IPS DF 4.7 (cell line): Measurements from ENCODE around the gene JPT1.
"Not testable (repeated sequence)": the region's sequence is repeated elsewhere in the genome, so short reads cannot be mapped to it uniquely, and the experiment has no call there.

Source experiments
- DNase-seq: peaks from one replicate; pipeline ENCODE4 v3.0.0-alpha.2; 2013; ENCODE audit warnings: low spot score; ENCODE audit errors: extremely low read depth

The JPT1 gene

DNA sequence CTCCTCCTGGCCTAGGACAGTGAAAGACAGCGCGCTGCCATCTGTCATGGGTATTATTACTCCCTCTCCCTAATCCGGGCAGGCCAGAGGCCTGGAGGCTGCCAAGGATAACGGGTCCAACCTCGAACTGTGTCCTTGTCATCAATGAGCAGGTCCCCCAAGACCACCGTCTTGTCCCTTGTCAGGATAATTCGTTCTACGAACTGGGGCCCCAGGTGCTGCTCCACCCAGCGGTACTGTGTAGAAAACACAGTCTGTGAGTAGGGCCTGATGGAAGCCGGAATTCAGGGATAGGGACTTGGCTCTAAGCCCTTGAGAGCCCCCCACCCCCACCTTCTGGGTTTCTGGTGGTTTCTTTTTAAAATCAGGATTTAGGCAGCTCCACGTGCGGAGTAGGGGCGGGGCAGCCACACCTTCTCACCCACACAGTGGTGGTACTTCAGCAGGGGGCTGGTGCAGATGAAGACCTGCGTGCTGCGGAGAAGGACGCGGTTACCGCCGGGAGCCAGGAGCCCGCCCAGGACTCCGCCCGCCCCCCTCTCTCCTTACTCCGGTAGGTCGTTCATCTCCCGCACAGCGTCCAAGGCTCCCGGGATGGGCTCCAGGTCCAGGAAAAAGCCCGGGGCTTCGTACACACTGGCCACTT is 23.6 kb downstream of the JPT1 start:
- DNase-seq, result no peak

DNA sequence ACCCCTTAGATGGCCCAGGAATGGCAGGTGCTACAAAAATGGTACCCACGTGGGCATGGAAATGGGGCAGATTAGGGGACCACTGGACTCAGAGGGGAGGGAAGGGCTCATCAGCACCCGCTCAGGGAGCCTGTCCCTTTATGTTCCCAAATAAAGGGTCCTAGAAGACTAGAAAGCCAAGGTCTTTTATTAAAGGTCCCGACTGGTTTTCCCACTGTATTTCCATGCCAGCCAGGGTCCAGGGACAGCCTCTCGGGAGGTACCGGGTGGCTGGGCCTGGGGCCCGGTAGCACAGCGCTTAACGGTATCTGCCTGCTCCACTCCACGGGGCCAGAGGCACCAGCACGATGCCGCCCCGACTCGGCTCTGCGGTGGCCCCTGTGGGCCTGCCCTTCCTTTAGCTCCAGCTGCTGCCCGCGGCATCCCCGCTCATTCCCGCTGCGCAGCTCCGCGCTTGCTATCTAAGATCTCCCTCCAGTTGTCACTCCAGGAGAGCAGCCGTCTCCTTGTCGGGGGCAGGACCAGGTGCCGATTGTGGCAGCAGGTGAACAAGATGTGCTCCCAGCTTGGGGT is 24.2 kb downstream of the JPT1 start:
- DNase-seq, result no peak

DNA sequence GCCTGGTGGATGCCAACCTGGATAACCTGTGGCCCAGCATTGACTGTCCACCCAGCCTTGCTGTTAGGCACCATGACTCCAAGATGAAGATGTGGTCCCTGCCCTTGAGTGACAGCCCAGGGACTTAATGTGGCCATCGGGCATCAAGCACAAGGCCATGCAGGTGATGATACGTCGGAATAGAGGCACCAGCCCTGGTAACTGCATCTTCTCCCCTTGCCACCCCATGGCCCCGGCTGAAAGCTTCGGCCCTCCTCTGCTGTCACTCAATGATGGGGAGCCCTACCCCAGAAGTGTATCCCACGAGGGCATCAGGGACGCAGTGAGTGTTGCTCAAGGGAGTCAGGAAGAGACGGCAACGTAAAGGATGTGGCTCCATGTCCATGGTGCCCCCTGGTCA is 24.7 kb downstream of the JPT1 start:
- DNase-seq, result no peak

DNA sequence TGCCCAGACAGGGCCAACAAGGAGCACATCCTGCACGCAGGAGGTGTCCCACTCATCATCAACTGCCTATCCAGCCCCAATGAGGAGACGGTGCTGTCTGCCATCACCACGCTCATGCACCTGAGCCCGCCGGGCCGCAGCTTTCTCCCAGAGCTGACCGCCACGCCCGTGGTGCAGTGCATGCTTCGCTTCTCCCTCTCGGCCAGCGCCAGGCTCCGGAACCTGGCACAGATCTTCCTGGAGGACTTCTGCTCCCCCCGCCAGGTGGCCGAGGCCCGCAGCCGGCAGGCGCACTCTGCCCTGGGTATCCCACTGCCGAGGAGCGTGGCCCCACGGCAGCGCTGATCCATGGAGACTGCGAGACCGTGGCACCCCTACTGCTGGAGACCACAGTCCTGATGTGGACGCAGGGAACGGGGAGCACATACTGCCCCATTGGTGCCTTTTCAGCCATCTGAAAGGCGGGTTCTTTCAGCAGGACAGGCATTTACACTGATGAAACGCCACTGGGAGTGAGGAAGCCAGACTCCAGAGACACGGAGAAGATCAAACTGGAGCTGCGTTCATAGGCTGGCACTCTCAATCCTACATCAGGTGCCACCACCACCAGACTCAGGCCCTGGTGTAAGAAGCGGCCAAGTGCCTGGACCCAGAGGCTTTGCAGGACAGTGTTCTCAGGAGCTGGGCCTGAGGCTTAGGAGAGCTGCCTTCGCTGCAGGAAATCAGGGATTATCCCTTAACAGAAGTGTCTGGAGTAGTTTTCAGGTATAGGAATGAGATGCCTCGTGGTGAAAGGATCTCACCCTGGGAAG is 25.4 kb downstream of the JPT1 start:
- DNase-seq, result no peak

DNA sequence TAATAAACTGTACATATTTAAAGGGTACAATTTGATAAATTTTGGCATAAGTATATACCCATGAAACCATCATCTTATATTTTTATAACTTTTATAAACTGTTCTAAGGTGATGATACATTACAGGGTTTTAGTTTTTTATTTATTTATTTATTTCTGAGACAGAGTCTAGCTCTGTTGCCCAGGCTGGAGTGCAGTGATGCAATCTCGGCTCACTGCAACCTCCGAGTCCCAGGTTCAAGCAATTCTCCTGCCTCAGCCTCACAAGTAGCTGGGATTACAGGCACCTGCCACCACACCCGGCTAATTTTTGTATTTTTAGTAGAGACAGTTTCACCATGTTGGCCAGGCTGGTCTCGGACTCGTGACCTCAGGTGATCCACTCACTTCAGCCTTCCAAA is 26.4 kb downstream of the JPT1 start:
- not testable (repeated sequence) for DNase-seq

DNA sequence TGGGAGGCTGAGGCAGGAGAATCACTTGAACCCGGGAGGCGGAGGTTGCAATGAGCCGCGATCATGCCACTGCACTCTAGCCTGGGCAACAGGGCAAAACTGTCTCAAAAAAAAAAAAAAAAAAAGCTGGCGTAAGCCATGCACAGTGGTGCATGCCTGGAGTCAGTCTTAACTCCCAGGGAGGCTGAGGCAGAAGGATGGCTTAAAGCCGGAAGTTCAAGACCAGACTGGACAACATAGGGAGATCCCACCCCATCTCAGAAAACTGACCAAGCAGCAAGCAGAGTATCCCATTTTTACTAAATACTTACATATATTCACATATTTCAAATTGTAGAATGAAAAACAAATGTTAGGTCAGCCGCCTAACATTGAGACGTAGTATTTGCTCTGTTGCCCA is 27.4 kb downstream of the JPT1 start:
- DNase-seq, result no peak

DNA sequence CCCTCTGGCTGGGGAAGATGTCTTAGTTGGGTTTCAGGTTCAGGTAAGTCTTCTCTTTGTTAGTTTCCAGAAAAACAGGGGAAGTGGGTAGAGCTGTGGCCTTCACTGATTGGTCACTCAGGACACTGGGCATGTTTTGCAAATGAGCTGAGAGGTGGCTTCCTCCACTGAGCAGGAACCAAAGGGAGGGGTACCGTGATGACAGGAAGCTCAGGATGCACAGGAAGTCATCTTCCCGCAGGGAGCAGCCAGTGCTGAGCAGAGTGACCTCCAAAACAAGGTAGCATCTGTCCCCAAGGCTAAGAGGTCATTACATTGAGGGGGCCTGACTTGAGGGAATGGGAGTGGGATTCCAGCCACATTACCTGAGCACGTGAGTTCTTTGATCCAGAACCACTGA is 28.3 kb downstream of the JPT1 start:
- DNase-seq, result no peak

DNA sequence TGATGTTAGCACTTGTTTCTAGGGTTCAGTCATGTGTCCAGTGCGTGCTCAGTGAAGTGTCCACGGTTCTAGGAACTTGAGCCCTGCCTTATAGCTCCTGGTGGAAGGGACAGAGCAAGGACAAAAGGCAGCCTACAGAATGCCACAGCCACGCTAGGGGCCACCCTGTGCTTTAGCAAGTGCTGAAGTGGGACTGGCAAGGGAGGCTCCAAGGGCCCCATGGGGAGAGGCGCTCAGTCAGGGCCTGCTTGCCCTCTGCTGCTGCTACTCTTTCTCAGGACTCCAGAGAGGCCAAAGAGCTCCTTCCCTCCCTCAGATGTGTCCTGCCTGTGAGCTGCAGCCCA is 29.5 kb downstream of the JPT1 start:
- DNase-seq, result no peak

DNA sequence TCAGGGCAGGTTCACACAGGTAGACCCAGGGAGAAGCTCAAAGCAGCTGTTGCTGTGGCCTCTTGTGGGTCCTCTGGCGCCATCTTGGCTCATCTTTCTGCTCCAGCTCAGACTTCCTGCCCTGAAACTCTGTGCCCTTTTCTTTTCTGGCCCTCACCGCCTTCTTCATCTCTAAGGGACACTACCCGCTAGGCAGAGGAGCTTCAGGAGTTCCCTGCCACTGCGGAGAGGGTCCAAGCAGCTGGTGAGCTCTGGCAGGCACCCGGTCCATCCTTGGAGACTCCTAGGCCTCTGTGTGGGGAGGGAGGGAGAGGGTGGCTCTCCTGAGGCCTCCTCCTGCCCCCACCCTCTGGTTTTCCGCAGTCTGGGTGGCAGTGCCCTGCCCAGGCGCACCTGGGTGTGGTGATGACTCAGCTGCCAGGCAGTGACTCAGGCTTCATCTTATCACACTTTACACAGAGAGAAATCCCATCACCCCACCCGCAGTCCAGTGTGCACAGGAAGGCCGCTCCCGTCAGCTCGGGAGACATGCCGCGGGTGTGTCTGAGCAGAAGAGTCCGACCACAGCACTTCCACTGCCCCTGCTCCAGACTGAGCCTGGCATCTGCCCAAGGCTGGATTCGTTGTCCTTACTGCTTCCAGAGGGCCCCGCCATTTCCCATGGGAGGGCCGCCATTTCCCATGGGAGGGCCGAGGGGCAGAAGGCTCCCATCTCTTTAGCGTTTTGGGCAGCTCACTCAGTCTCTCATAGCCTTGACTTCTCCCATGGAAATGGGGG is 30.1 kb downstream of the JPT1 start:
- no peak for DNase-seq

DNA sequence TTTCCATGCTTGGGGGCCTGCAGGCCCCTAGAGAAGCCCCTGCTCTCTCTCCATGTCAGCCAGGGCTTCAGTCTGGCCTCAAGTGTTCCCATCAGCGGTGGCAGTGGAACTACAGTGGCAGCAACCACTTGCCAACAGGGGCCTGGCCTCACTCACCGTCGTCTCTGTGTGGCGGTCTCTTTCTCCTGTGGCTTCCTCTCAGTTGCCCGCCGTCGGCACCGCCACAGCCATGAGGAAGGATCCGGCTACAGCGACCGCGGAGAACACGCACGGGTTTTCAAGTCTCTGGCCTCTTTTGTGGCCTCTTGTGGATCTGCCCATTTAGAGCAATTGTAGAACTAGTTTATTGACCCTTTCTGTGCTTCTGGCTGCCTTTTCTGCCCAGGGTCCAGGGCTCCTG is 36.0 kb downstream of the JPT1 start:
- DNase-seq, result no peak

DNA sequence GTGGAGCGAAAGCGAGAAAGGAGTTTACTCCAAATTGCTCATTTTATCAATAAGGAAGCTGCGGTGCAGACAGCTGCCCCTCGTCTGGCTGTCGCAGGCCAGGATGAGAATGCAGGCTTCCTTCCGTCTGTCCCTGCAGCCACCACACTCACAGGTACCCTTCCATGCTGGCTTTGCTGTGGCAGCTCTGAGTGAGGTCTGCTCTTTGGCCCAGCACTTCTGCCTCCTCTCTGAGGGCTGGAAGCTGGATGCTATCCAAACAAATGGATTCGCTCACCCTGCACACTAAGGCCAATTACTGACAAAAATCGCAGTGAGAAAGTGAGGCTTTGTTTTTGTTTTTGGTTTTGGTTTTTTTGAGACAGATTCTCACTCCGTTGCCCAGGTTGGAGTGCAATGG is 37.6 kb downstream of the JPT1 start:
- DNase-seq, result no peak

DNA sequence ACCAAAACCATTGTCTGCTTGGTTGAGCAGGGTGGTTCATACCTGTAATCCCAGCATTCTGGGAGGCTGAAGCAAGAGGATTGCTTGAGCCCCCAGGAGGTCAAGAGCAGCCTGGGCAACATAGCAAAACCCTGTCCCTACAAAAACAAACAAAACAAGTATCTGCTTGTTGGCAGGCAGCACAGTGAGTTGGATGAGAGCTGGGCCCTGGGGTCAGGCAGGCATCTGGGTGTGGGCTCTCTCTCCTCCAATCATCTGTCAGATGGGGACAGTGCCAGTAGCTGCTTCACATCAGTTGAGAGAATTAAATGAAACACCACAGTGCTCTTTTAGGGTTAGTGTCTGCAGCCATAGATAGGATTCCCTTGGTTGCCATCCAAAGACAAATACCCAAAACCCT is 38.8 kb downstream of the JPT1 start:
- DNase-seq, result no peak

DNA sequence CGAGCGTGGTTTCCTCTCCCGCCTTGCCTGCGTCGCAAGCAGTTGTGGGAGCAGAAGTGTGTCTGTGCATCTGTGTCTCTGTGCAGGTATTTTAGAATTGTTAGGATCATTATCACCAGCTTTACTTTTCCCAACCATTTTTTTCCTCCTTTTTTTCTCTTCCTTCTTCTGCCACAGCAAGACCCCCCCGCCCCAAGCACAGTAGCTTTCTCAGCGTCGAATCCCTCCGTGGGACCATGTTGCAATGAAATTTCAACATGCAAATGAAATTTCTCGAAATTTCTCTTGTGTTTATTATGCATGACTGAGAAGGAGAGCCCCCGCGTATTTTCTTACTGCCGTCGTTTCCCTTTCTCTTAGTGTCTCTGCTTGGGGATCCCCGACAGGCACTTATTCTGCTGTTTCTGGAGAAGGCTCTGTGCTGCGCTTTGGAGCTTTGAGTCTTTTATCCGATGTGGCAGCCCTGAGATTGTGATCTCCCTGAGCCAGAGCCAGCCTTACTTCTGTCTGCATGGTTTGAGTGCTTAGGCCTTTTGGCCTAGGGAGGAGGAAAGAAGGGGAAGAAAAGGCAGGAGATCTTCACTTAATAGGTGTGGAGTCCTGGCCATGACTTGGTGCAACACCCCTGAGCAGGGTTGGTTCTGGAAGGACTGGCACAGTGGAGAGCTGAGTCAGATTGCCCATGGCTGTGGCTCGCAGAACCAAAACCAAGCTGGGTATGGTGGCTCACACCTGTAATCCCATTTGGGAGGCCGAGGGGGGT is 39.6 kb downstream of the JPT1 start:
- DNase-seq, result no peak

DNA sequence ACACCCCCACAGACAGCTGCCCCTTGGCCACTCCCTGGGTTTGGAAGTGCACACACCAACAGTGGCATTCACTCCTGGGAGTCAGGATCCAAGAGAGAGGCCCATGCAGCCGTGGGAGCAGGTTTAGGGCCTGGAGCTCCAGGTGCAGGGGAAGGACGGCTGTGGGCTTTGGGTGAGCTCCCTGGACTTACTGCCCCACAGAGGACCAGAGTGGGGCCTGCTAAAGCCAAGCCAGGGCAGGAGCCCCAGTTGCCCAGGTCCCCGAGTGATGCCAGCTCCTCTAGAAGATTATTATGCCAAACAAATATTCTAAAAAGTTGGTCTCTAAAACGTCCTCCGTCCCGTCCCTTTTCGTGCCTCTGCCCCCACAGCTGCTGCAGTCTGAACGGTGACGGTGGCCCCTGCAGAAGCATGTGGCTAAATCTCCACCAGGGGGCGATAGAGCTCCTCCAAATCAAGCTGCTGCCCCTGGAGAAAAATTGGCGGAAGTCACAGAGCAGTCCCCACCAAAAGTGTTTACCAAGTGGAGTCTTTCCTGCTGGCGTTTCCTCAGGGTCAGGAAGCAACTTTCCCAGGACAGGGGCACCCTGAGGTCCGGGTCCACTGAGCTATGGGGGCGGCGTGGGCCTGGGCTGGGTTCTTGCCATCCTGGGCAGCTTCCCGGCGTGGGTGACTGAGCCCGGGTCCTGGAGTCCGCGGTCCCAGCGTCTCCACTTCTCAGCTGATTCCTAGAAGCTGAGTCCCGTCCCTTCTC is 40.3 kb downstream of the JPT1 start:
- no peak for DNase-seq

DNA sequence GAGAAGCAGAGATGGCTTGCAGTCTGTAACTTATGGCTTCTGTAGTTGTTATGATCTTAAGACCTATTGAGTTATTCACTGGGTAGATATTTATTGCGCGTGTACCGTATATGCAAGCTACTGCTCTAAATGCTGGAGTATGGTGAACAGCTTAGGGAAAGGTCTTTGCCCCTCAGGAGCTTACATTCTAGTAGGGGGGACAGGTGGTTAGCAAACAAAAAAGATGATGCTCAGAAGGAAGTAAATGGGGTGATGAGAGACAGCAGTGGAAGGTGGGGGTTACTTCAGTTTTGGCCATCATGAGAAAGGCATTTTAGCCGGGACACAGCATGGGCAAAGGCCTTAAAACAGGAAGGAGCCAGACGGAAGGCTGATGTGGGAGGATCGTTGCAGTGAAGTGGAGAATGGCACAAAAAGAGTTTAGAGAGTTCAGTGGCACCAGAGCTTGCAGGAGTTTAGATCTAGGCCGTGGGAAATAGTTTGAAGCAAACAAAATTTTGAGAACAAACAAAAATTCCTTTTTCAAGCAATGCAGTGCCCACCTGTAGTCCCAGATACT is 42.5 kb downstream of the JPT1 start:
- no peak for DNase-seq

DNA sequence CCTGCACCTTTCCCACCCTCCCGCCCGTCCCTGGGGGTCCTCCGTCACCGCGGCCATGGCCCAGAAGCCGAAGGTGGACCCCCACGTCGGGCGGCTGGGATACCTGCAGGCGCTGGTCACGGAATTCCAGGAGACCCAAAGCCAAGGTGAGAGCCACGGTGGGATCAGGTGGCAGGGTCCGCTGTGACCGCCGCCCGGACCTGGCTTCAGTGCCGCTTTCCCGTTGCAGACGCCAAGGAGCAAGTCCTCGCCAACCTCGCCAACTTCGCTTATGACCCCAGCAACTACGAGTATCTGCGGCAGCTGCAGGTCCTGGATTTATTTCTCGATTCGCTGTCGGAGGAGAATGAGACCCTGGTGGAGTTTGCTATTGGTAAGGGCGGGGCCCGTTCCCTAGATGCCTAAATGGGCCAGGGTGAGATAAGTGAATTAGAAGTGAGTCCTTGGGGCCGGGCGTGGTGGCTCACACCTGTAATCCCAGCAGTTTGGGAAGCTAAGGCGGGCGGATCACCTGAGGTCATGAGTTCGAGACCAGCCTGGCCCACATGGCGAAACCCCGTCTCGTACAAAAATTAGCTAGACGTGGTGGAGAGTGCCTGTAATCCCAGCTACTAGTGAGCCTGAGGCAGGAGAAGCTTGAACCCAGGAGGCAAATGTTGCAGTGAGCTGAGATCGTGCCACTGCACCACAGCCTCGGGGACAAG is 43.9 kb downstream of the JPT1 start:
- no peak for DNase-seq

DNA sequence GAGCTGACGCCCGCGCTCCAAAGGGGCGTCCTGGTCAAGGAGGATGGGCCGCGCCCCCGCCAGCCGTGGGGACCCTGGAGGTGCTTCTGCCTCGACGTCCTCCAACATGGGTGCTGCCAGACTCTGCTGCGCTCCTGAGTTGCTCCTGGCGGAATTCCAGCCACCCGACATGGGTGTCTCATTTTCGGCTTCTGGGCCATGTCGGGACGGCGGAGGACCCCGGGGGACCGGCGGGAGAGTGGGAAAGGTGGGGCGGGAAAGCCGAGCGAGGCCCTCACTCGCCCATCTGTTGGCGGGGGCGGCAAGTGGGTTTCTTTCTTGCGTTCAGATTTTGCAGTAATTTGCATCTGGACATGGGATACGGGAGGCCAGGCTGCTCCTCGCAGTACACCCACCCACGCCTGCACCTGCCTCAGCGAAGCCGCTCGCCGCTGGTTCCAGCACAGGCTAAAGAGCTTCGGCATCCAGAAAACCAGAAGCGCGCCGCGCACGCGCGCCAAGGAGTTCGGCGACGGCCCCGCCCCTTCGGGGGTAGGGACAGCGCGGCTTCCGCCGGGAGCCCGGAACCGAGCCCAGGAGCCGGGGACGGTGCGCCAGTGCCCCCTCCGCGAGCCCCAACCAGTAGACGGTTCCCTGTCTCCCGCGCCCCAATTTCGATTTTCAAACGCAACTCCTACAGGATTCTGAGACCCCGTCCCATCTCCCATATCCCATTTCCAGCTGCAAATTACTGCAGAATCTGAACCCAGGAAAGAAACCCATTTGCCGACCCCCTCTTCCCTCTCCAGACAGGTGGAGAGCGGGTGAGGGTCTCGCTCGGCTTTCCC is 44.7 kb downstream of the JPT1 start, which contains the start of gene ARMC7:
ARMC7 (plus strand) TSS at position 563 of the 827 bp plus-strand sequence. CDS start 320 bp downstream, outside the sequence.
- no peak for DNase-seq

DNA sequence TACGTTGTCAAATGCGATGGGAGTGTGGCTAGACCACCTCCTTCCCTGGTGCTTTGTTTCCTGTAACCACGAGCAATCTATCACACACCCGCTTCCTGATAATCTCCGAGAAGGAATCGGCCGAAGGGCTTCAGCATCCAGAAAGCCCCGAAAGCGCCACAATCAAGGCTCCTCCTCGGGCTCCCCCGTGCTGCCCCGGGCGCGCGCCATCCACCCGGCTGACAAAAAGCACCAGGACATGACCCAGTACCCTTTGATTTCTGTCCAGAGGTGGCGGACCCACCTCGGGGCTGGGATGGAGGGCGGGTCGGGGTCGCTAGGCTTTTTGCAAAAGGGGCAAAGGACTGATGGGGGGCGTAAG is 45.3 kb downstream of the JPT1 start:
- DNase-seq, result no peak

DNA sequence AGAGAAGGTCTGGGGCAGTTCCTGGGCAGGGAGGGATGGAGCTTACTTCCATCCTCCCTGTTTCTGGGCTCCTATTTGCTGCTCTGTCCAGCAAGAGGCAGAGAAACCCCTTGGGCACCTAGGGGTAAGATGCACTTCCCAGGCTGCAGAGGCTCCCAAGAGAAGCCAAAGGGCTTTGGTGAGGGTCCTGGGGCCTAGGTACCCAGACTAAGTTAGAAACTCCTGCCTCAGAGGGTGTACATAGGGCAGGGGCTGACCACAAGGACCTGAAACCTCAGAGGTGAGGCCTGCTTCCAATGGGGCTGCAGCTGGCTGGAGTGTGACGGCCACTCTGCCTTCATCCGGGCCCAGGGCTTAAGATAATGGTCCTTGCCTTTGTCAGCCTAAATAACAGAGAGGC is 46.1 kb downstream of the JPT1 start:
- no peak for DNase-seq
